Activated T-helper 2 cell treated with anti-CD3 and anti-CD28 coated beads, Interferon-gamma antibody, Interleukin-2, Interleukin-4, amounts not matched to agents 10 μg/mL and 5 μg/mL and 100 μg/mL, durations not matched to agents 14 hours and 24 hours and 36 hours (primary cell): ENCODE measurements around the gene PAOX. TPM values are rescaled to one million over a fixed set of nuclear protein-coding genes. Genes with fewer than 3 reads are reported as not detected.
"Not testable (repeated sequence)": the region's sequence is repeated elsewhere in the genome, so short reads cannot be mapped to it uniquely, and the experiment has no call there.

Source experiments
- DNase-seq: peaks from one replicate; pipeline ENCODE4 v3.0.0; 2021; ENCODE audit warnings: low spot score
- H3K27ac Mint-ChIP-seq: one replicate; pipeline ENCODE4 v1.8.0; 2021; ENCODE audit warnings: mixed read lengths
- H3K27me3 Mint-ChIP-seq: one replicate; pipeline ENCODE4 v1.8.0; 2021; ENCODE audit warnings: low read depth, mixed read lengths
- H3K36me3 Mint-ChIP-seq: one replicate; pipeline ENCODE4 v1.8.0; 2021; ENCODE audit warnings: low read depth, mixed read lengths
- H3K4me1 Mint-ChIP-seq: one replicate; pipeline ENCODE4 v1.8.0; 2021; ENCODE audit warnings: low read depth, mixed read lengths
- H3K4me3 Mint-ChIP-seq: one replicate; pipeline ENCODE4 v1.8.0; 2021; ENCODE audit warnings: low read depth, mild to moderate bottlenecking, moderate library complexity, mixed read lengths
- H3K9me3 Mint-ChIP-seq: one replicate; pipeline ENCODE4 v1.8.0; 2021; ENCODE audit warnings: mixed read lengths
- intact Hi-C: fragments of 100-400 bp; cut with micrococcal nuclease; formaldehyde crosslinking; loops from one replicate; pipeline ENCODE4 v1.15.1; 2023
- total RNA-seq: library from RNA; stranded (reverse); gene quantifications from 2 replicates; pipeline ENCODE4 v1.2.3, GENCODE V29; 2022

The PAOX gene
- total RNA-seq, 1 donor from 2014 or later = 13.2 TPM

- H3K27ac Mint-ChIP-seq = no peak overlapping the region
- DNase-seq = no peak
- peaks cover 12% of the 10 kb centered on the region for H3K9me3 Mint-ChIP-seq
- intact Hi-C loops = no loop called here
- H3K36me3 Mint-ChIP-seq = peaks cover 41% of the 10 kb centered on the region
- peaks cover under 1% of the 10 kb centered on the region for H3K4me1 Mint-ChIP-seq
- no peak overlapping the region for H3K4me3 Mint-ChIP-seq
- peaks cover 8% of the 10 kb centered on the region for H3K27me3 Mint-ChIP-seq
Observed at GRCh38 chr10:133418289-133418993, 39.4 kb downstream of the PAOX start.

GRCh38 chr10:133419211-133419950, 40.3 kb downstream of the PAOX start:
- Mint-ChIP-seq H3K36me3 (peaks cover 34% of the 10 kb centered on the region), H3K4me1 (peaks cover 3% of the 10 kb centered on the region), H3K9me3 (peaks cover 10% of the 10 kb centered on the region), H3K4me3 (no peak overlapping the region), H3K27me3 (peaks cover 11% of the 10 kb centered on the region), H3K27ac (no peak overlapping the region)
- intact Hi-C loops = no loop called here
- DNase-seq = no peak

- H3K9me3 Mint-ChIP-seq = peaks cover 10% of the 10 kb centered on the region
- H3K27me3 Mint-ChIP-seq = peaks cover 11% of the 10 kb centered on the region
- peaks cover 27% of the 10 kb centered on the region for H3K36me3 Mint-ChIP-seq
- intact Hi-C loops = no loop called here
- no peak overlapping the region for H3K4me3 Mint-ChIP-seq
- H3K27ac Mint-ChIP-seq = no peak overlapping the region
- peaks cover 3% of the 10 kb centered on the region for H3K4me1 Mint-ChIP-seq
- no peak for DNase-seq
Observed at GRCh38 chr10:133420028-133420427, 41.0 kb downstream of the PAOX start.

GRCh38 chr10:133420579-133420978, 41.5 kb downstream of the PAOX start:
- Mint-ChIP-seq H3K27ac (no peak overlapping the region), H3K4me3 (no peak overlapping the region), H3K9me3 (peaks cover 5% of the 10 kb centered on the region), H3K27me3 (peaks cover 11% of the 10 kb centered on the region), H3K4me1 (peaks cover 3% of the 10 kb centered on the region), H3K36me3 (peaks cover 22% of the 10 kb centered on the region)
- intact Hi-C loops = no loop called here
- no peak for DNase-seq

GRCh38 chr10:133421336-133422222, 42.5 kb downstream of the PAOX start:
- Mint-ChIP-seq H3K4me1 (peaks cover 3% of the 10 kb centered on the region), H3K27me3 (peaks cover 11% of the 10 kb centered on the region)
- intact Hi-C loops = no loop called here

GRCh38 chr10:133422223-133422806, 43.3 kb downstream of the PAOX start:
- DNase-seq = no peak
- H3K27ac Mint-ChIP-seq = no peak overlapping the region
- no peaks in the 10 kb centered on the region for H3K9me3 Mint-ChIP-seq
- H3K4me1 Mint-ChIP-seq = peaks cover 3% of the 10 kb centered on the region
- peaks cover 11% of the 10 kb centered on the region for H3K27me3 Mint-ChIP-seq
- peaks cover 15% of the 10 kb centered on the region for H3K36me3 Mint-ChIP-seq
- H3K4me3 Mint-ChIP-seq = no peak overlapping the region
- intact Hi-C loops = no loop called here

More at GRCh38 chr10:133421336-133422222, 42.5 kb downstream of the PAOX start:
- Mint-ChIP-seq H3K27ac (no peak overlapping the region), H3K9me3 (no peaks in the 10 kb centered on the region), H3K4me3 (no peak overlapping the region), H3K36me3 (peaks cover 15% of the 10 kb centered on the region)
- no peak for DNase-seq

GRCh38 chr10:133422807-133423771, 44.0 kb downstream of the PAOX start:
- Mint-ChIP-seq H3K27ac (no peak overlapping the region), H3K9me3 (no peaks in the 10 kb centered on the region), H3K4me3 (no peak overlapping the region), H3K4me1 (peaks cover 3% of the 10 kb centered on the region), H3K36me3 (peaks cover 14% of the 10 kb centered on the region), H3K27me3 (peaks cover 11% of the 10 kb centered on the region)
- intact Hi-C loops = no loop called here
- no peak for DNase-seq

- H3K4me3 Mint-ChIP-seq, H3K27ac Mint-ChIP-seq, H3K9me3 Mint-ChIP-seq, DNase-seq, H3K4me1 Mint-ChIP-seq, intact Hi-C loops, H3K36me3 Mint-ChIP-seq: not testable (repeated sequence)
- peaks cover 11% of the 10 kb centered on the region for H3K27me3 Mint-ChIP-seq
Observed at GRCh38 chr10:133424102-133424501, 45.0 kb downstream of the PAOX start.

GRCh38 chr10:133424601-133425000, 45.5 kb downstream of the PAOX start, which contains the start of gene SPRN:
Gene SPRN (minus strand): TSS chr10:133424625. CDS start chr10:133423681, 944 bp downstream.
- intact Hi-C loops, DNase-seq, H3K4me1 Mint-ChIP-seq, H3K36me3 Mint-ChIP-seq, H3K27ac Mint-ChIP-seq, H3K4me3 Mint-ChIP-seq, H3K9me3 Mint-ChIP-seq: not testable (repeated sequence)
- peaks cover 13% of the 10 kb centered on the region for H3K27me3 Mint-ChIP-seq

GRCh38 chr10:133429571-133429970, 50.5 kb downstream of the PAOX start:
- H3K27ac Mint-ChIP-seq, intact Hi-C loops, H3K9me3 Mint-ChIP-seq, H3K27me3 Mint-ChIP-seq, H3K4me1 Mint-ChIP-seq, DNase-seq, H3K4me3 Mint-ChIP-seq, H3K36me3 Mint-ChIP-seq: not testable (repeated sequence)

GRCh38 chr10:133431888-133432613, 53.0 kb downstream of the PAOX start:
- H3K36me3 Mint-ChIP-seq, intact Hi-C loops, H3K27ac Mint-ChIP-seq, H3K4me3 Mint-ChIP-seq, DNase-seq, H3K9me3 Mint-ChIP-seq, H3K4me1 Mint-ChIP-seq: not testable (repeated sequence)
- H3K27me3 Mint-ChIP-seq = peaks cover 11% of the 10 kb centered on the region
